GM06990 (cell line): ENCODE measurements around the gene ABRACL.
A peak's percentile ranks its signal among the peaks of the same experiment; 100 is the strongest.
"Not testable (repeated sequence)": the region's sequence is repeated elsewhere in the genome, so short reads cannot be mapped to it uniquely, and the experiment has no call there.

ENCODE experiments used
- DNase-seq: peaks from one replicate; pipeline ENCODE4 v3.0.0-alpha.2; 2011; ENCODE audit not compliant: insufficient read length; ENCODE audit errors: extremely low read depth
- H3K27me3 ChIP-seq: replicated peaks from 2 replicates; pipeline ENCODE4 v1.6.0; 2011; ENCODE audit warnings: low read length; ENCODE audit not compliant: control insufficient read depth, insufficient read depth
- H3K36me3 ChIP-seq: 2 replicates; pipeline ENCODE4 v1.5.1; 2011; ENCODE audit warnings: low read length; ENCODE audit not compliant: control insufficient read depth, insufficient read depth
- H3K4me3 ChIP-seq: replicated peaks from 2 replicates; pipeline ENCODE4 v1.5.1; 2011; ENCODE audit warnings: low read depth, mild to moderate bottlenecking, control low read depth, low read length
- TF ChIP-seq, protein P1 (sequence below): IDR thresholded peaks from 2 replicates; pipeline ENCODE4 v1.5.1; 2011; ENCODE audit warnings: low read length, control low read depth, mild to moderate bottlenecking, inconsistent platforms; ENCODE audit not compliant: insufficient read depth, poor library complexity, severe bottlenecking

ABRACL gene

DNA sequence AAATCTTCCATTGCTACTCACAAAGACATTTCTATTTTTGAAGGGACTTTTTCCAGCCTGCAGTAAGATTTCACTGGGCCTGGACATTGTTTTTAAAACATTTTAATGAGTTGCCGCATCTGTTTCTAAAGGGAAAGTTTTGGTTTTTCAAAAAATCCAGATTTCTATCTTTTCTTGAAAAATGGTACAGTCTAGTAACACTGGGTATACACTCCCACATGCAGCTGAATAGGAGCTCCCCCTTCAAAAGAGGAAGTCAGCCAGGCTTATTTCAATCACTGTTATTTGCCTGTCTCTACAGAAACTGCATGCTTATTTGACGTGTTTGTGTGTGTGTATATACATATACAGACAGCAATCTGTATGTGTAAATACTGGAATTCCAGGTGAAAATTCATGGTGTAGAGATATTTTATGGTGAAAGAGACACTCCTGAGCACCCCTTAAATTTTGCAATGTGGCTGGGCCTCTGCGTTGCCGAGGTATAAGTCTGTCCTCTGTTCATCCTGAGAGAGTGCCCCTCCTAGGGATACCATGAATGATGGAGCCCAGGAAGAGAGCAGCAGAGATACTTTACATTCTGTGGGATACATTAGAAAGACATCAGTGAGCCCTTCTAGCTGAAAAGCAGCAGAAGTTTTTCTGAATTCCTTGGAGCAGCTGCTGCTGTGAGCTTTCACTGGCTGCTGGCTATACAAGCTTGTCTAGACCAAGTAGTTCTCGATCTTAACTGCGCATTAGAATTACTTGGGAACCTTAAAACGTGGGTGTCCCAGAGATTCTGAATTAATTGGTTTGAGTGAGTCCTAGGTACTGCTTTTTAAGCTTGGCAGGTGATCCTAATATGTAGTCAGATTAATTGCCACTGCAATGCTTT lies 12.0 kb upstream of the ABRACL start:
- no peak overlapping the region for H3K4me3 ChIP-seq
- no peaks in the 10 kb centered on the region for H3K36me3 ChIP-seq
- TF ChIP-seq, protein P1, sequence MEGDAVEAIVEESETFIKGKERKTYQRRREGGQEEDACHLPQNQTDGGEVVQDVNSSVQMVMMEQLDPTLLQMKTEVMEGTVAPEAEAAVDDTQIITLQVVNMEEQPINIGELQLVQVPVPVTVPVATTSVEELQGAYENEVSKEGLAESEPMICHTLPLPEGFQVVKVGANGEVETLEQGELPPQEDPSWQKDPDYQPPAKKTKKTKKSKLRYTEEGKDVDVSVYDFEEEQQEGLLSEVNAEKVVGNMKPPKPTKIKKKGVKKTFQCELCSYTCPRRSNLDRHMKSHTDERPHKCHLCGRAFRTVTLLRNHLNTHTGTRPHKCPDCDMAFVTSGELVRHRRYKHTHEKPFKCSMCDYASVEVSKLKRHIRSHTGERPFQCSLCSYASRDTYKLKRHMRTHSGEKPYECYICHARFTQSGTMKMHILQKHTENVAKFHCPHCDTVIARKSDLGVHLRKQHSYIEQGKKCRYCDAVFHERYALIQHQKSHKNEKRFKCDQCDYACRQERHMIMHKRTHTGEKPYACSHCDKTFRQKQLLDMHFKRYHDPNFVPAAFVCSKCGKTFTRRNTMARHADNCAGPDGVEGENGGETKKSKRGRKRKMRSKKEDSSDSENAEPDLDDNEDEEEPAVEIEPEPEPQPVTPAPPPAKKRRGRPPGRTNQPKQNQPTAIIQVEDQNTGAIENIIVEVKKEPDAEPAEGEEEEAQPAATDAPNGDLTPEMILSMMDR: no peak
- H3K27me3 ChIP-seq: no peaks in the 10 kb centered on the region
- DNase-seq: no peak

DNA sequence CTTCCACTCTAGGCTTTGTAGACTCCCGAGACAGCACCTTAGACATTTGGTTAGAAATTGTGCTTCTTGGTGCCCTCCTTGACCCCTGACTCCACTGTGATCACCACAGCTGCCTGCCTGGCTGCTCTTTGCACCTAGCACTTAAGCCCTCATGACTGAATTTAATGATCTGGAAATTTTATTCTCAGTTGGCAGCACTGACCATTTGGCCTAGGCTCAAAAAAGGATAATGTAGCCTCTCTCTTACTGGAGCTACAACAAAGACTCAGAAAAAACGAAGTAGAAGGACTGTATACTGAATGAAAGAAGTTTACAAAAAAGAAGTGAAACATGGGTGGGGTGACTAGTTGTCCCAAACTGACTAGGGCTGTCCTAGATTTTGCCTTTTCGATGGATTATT lies 11.3 kb upstream of the ABRACL start:
- TF ChIP-seq, protein P1: no peak
- no peaks in the 10 kb centered on the region for H3K27me3 ChIP-seq

GRCh38 chr6:139019722-139020121 lies 8.8 kb upstream of the ABRACL start:
- no peak for DNase-seq
- Histone ChIP-seq H3K27me3 (no peaks in the 10 kb centered on the region), H3K36me3 (no peaks in the 10 kb centered on the region), H3K4me3 (no peak overlapping the region)
- TF ChIP-seq, protein P1: no peak

More for the DNA sequence above, 11.3 kb upstream of the ABRACL start:
- Histone ChIP-seq H3K4me3 (no peak overlapping the region), H3K36me3 (no peaks in the 10 kb centered on the region)
- DNase-seq: no peak

DNA sequence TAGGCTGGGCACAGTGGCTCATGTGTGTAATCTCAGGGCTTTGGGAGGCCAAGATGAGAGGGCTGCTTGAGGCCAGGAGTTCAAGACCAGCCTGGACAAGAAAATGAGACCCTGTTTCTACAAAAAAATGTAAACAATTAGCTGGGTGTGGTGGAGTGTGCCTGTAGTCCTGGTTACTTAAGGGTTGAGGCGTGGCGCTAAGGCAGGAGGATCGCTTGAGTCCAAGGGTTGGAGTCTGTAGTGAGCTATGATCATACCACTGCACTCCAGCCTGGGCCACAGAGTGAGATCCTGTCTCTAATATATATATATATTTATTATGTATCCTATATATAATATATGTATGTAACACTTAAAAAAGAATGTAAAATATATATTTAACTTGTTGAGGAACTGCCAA lies 7.9 kb upstream of the ABRACL start:
- no peak for DNase-seq

GRCh38 chr6:139025416-139025815 lies 3.1 kb upstream of the ABRACL start:
- not testable (repeated sequence) for DNase-seq, H3K27me3 ChIP-seq, H3K4me3 ChIP-seq, H3K36me3 ChIP-seq

More for the DNA sequence above, 7.9 kb upstream of the ABRACL start:
- Histone ChIP-seq H3K4me3 (no peak overlapping the region), H3K27me3 (no peaks in the 10 kb centered on the region), H3K36me3 (no peaks in the 10 kb centered on the region)
- TF ChIP-seq, protein P1: no peak

- TF ChIP-seq, protein P1: no peak
- DNase-seq: peak; percentile 22
- Histone ChIP-seq H3K36me3 (no peaks in the 10 kb centered on the region), H3K27me3 (no peaks in the 10 kb centered on the region), H3K4me3 (peak overlapping the region; percentile 95)
These were observed 844 bp upstream of the ABRACL start for GRCh38 chr6:139027620-139028182.
